H1 (cell line): Measurements from ENCODE around the gene NELFB. TPM values are rescaled to one million over a fixed set of nuclear protein-coding genes. Genes with fewer than 3 reads are reported as not detected.
"Not testable (repeated sequence)": the region's sequence is repeated elsewhere in the genome, so short reads cannot be mapped to it uniquely, and the experiment has no call there.

ENCODE experiments used
- CTCF ChIA-PET: fragments of 300-600 bp; sonication (Branson Sonifier 250); formaldehyde crosslinking; loops from one replicate; lab custom pipeline; 2021; ENCODE audit not compliant: partially characterized antibody; lab: Charles Lee
- POLR2A ChIA-PET: fragments of 300-600 bp; sonication (Branson Sonifier 250); formaldehyde crosslinking; loops from one replicate; lab custom pipeline; 2021; ENCODE audit warnings: inconsistent platforms; ENCODE audit not compliant: partially characterized antibody; lab: Charles Lee
- DNase-seq, 2 experiments: peaks; one replicate each; pipeline versions ENCODE4 v3.0.0 to v3.0.0-alpha.2; 2010 to 2022; ENCODE audit warnings: low spot score in 2 of 2, low read depth in 1 of 2, mixed read lengths in 1 of 2
- FAIRE-seq: peaks from 2 replicates; lab custom pipeline; 2011; peaks lifted over from hg19 to GRCh38; lab: Jason Lieb, UNC
- H2AFZ ChIP-seq: 2 replicates; pipeline ENCODE4 v1.8.1; 2012; ENCODE audit warnings: low read length, inconsistent platforms
- H2AK5ac ChIP-seq: 2 replicates; pipeline ENCODE4 v1.6.1; 2013; ENCODE audit warnings: low read depth, low read length
- H2BK120ac ChIP-seq: replicated peaks from 2 replicates; pipeline ENCODE3; 2013; ENCODE audit warnings: low read depth, low read length, inconsistent platforms
- H2BK12ac ChIP-seq: 2 replicates; pipeline ENCODE4 v1.6.1; 2013; ENCODE audit warnings: low read depth, low read length
- H2BK15ac ChIP-seq: 2 replicates; pipeline ENCODE4 v1.6.1; 2013; ENCODE audit warnings: low read length
- H2BK20ac ChIP-seq: 2 replicates; pipeline ENCODE4 v1.6.1; 2013; ENCODE audit warnings: low read length
- H2BK5ac ChIP-seq: 2 replicates; pipeline ENCODE4 v1.6.1; 2013; ENCODE audit warnings: low read depth, low read length
- H3K14ac ChIP-seq: 2 replicates; pipeline ENCODE4 v1.6.1; 2013; ENCODE audit warnings: inconsistent platforms; ENCODE audit not compliant: insufficient read length
- H3K18ac ChIP-seq: 2 replicates; pipeline ENCODE4 v1.6.1; 2013; ENCODE audit warnings: low read length; ENCODE audit errors: extremely low read depth
- H3K23ac ChIP-seq: 2 replicates; pipeline ENCODE4 v1.6.1; 2013; ENCODE audit warnings: inconsistent platforms; ENCODE audit not compliant: insufficient read length
- H3K23me2 ChIP-seq: 2 replicates; pipeline ENCODE4 v1.6.1; 2013; ENCODE audit warnings: low read depth, low read length
- H3K27ac ChIP-seq: 2 replicates; pipeline ENCODE4 v1.6.1; 2011; ENCODE audit warnings: low read depth, low read length, inconsistent platforms
- H3K27me3 ChIP-seq, 4 experiments: replicated peaks in 1 of 4; 1 replicate in 1 of 4; 2 replicates in 3 of 4; pipeline versions ENCODE4 v1.6.1 to v1.8.1; 2011 to 2013; ENCODE audit warnings: low read length in 3 of 4, mild to moderate bottlenecking in 3 of 4, inconsistent platforms in 2 of 4, mixed read lengths in 2 of 4, moderate library complexity in 1 of 4; ENCODE audit not compliant: control insufficient read depth in 3 of 4, insufficient read depth in 3 of 4; ENCODE audit errors: extremely low read depth in 1 of 4
- H3K36me3 ChIP-seq, 4 experiments: 2 replicates each; pipeline versions ENCODE4 v1.6.1 to v1.8.1; 2011 to 2013; ENCODE audit warnings: mild to moderate bottlenecking in 4 of 4, low read length in 3 of 4, moderate library complexity in 2 of 4, control low read depth in 1 of 4, inconsistent platforms in 1 of 4; ENCODE audit not compliant: insufficient read depth in 4 of 4, control insufficient read depth in 2 of 4
- H3K4ac ChIP-seq: replicated peaks from 2 replicates; pipeline ENCODE3; 2013; ENCODE audit warnings: low read length, low read depth, mixed read lengths, inconsistent platforms; ENCODE audit not compliant: insufficient read length
- H3K4me1 ChIP-seq, 4 experiments: replicated peaks in 1 of 4; 1 replicate in 1 of 4; 2 replicates in 3 of 4; pipeline versions ENCODE4 v1.6.1 to v1.8.1; 2011 to 2013; ENCODE audit warnings: low read length in 3 of 4, inconsistent platforms in 2 of 4, mixed read lengths in 1 of 4; ENCODE audit not compliant: insufficient read depth in 4 of 4, control insufficient read depth in 3 of 4
- H3K4me2 ChIP-seq, 2 experiments: 2 replicates each; pipeline versions ENCODE4 v1.6.1 to v1.8.1; 2011 to 2013; ENCODE audit warnings: low read depth in 2 of 2, low read length in 2 of 2, control low read depth in 1 of 2, inconsistent platforms in 1 of 2, mild to moderate bottlenecking in 1 of 2; ENCODE audit not compliant: insufficient read depth in 1 of 2
- H3K4me3 ChIP-seq, 4 experiments: fragments of 200-600, 300-600 bp in 1 of 4; sonication (generic), shearing (Covaris generic), sonication (Bioruptor Twin) in 1 of 4; 2 replicates each; pipeline versions ENCODE4 v1.5.1 to v1.8.1; 2011 to 2016; ENCODE audit warnings: low read length in 4 of 4, low read depth in 3 of 4, control low read depth in 2 of 4, inconsistent platforms in 2 of 4, mild to moderate bottlenecking in 2 of 4, mixed read lengths in 1 of 4, moderate library complexity in 1 of 4; ENCODE audit not compliant: insufficient read depth in 2 of 4; ENCODE audit errors: extremely low read depth in 1 of 4
- H3K56ac ChIP-seq: replicated peaks from 2 replicates; pipeline ENCODE3; 2013; ENCODE audit warnings: low read depth, mild to moderate bottlenecking, mixed read lengths, low read length, inconsistent platforms; ENCODE audit not compliant: insufficient read length
- H3K79me1 ChIP-seq: 2 replicates; pipeline ENCODE4 v1.6.1; 2013; ENCODE audit warnings: low read depth, low read length, control low read depth
- H3K79me2 ChIP-seq, 2 experiments: 2 replicates each; pipeline versions ENCODE4 v1.6.1 to v1.8.1; 2012 to 2013; ENCODE audit warnings: low read length in 2 of 2, mild to moderate bottlenecking in 2 of 2, inconsistent platforms in 1 of 2; ENCODE audit not compliant: insufficient read depth in 2 of 2, control insufficient read depth in 1 of 2
- H3K9ac ChIP-seq, 4 experiments: replicated peaks in 1 of 4; 1 replicate in 1 of 4; 2 replicates in 3 of 4; pipeline versions ENCODE4 v1.6.1 to v1.8.1; 2011 to 2013; ENCODE audit warnings: low read depth in 3 of 4, low read length in 3 of 4, control low read depth in 2 of 4, mild to moderate bottlenecking in 2 of 4, moderate library complexity in 2 of 4, inconsistent platforms in 1 of 4; ENCODE audit errors: extremely low read depth in 1 of 4
- H3K9me3 ChIP-seq, 2 experiments: 2 replicates each; pipeline versions ENCODE4 v1.6.1 to v1.8.1; 2012 to 2013; ENCODE audit warnings: mild to moderate bottlenecking in 2 of 2, moderate library complexity in 2 of 2, control low read depth in 1 of 2, inconsistent platforms in 1 of 2, low read depth in 1 of 2, low read length in 1 of 2, mixed read lengths in 1 of 2; ENCODE audit not compliant: insufficient read depth in 2 of 2
- H4K20me1 ChIP-seq, 2 experiments: replicated peaks in 1 of 2; 2 replicates each; pipeline versions ENCODE3 to v1.8.1; 2011 to 2013; ENCODE audit warnings: inconsistent platforms in 2 of 2, low read length in 2 of 2, mild to moderate bottlenecking in 1 of 2; ENCODE audit not compliant: insufficient read depth in 2 of 2, control insufficient read depth in 1 of 2
- H4K5ac ChIP-seq: 2 replicates; pipeline ENCODE4 v1.6.1; 2013; ENCODE audit warnings: low read length, low read depth, mixed read lengths, inconsistent platforms; ENCODE audit not compliant: insufficient read length
- H4K8ac ChIP-seq: 2 replicates; pipeline ENCODE4 v1.8.0; 2013; ENCODE audit warnings: mild to moderate bottlenecking, moderate library complexity, low read length, inconsistent platforms; ENCODE audit not compliant: insufficient read depth; ENCODE audit errors: extremely low read depth
- H4K91ac ChIP-seq: replicated peaks from 2 replicates; pipeline ENCODE3; 2013; ENCODE audit warnings: low read length, mixed read lengths, inconsistent platforms; ENCODE audit not compliant: insufficient read length
- CTCF ChIP-seq, 3 experiments: IDR thresholded peaks; 1 replicate in 2 of 3; 2 replicates in 1 of 3; pipeline versions ENCODE4 v1.5.1 to v1.6.1; 2011; ENCODE audit warnings: low read length in 3 of 3, mild to moderate bottlenecking in 3 of 3, inconsistent platforms in 2 of 3, low read depth in 1 of 3, moderate library complexity in 1 of 3; ENCODE audit not compliant: insufficient read depth in 1 of 3; ENCODE audit errors: control extremely low read depth in 1 of 3
- RAD21 ChIP-seq, 2 experiments: IDR thresholded peaks in 1 of 2; conservative IDR thresholded peaks in 1 of 2; 2 replicates each; pipeline ENCODE4 v1.6.1; 2011; ENCODE audit warnings: low read depth in 2 of 2, low read length in 2 of 2, improper control_type of control experiment in 1 of 2, inconsistent platforms in 1 of 2, mild to moderate bottlenecking in 1 of 2, moderate library complexity in 1 of 2
- RFX5 ChIP-seq: IDR thresholded peaks from 2 replicates; pipeline ENCODE4 v1.6.1; 2011; ENCODE audit warnings: low read depth, low read length, improper control_type of control experiment, borderline replicate concordance
- WGBS, 2 experiments: shearing (Covaris generic) in 1 of 2; methylation state at CpG; one replicate each; pipeline versions ENCODE4 v1.1.6 to v1.1.7; 2013 to 2015; ENCODE audit warnings: low lambda C conversion rate in 2 of 2, mixed read lengths in 2 of 2, inconsistent platforms in 1 of 2, low coverage in 1 of 2, missing lambda C conversion rate in 1 of 2; ENCODE audit not compliant: insufficient replicate concordance in 2 of 2, insufficient coverage in 1 of 2, insufficient read length in 1 of 2; ENCODE audit errors: extremely low coverage in 1 of 2, missing lambda C conversion rate in 1 of 2; 5-methylcytosine and 5-hydroxymethylcytosine counted together
- polyA plus RNA-seq, 7 experiments: library from polyadenylated mRNA; depleted of rRNA in 3 of 7; stranded (reverse) in 5 of 7; unstranded in 2 of 7; fragments of >200 nt in 5 of 7; fragments of 200-250 nt in 2 of 7; gene quantifications; 1 replicate in 5 of 7; 2 replicates in 1 of 7; 4 replicates in 1 of 7; pipeline versions ENCODE4 v1.2.1 to v1.2.3, GENCODE V29; 2011 to 2013; ENCODE audit warnings: missing spikeins in 2 of 7, mixed read lengths in 2 of 7
- total RNA-seq: library from RNA; stranded (reverse); fragmentation: NEBNext Ultra II Directional; extraction: Animal tissue kit (Norgen Biotek cat#: 25700); gene quantifications from 2 replicates; pipeline ENCODE4 v1.2.1, GENCODE V29; 2021

The NELFB gene
- total and polyA plus RNA-seq, 2 of the 8 experiments (the other 6 are each of a cell fraction or from before 2014, with no cell fraction given): 57.6 to 78.0 TPM

- not testable (repeated sequence) for H2AFZ ChIP-seq, H3K4me1 ChIP-seq, H3K4me3 ChIP-seq, H3K23ac ChIP-seq, H4K8ac ChIP-seq, H4K20me1 ChIP-seq, H3K9me3 ChIP-seq, H3K14ac ChIP-seq, H3K9ac ChIP-seq, FAIRE-seq, H2AK5ac ChIP-seq, H3K27me3 ChIP-seq, H3K79me1 ChIP-seq, H4K91ac ChIP-seq, H4K5ac ChIP-seq, H3K4me2 ChIP-seq, H3K18ac ChIP-seq, H2BK12ac ChIP-seq, DNase-seq, H2BK120ac ChIP-seq, H3K56ac ChIP-seq, H2BK5ac ChIP-seq, H2BK20ac ChIP-seq, H3K4ac ChIP-seq, H2BK15ac ChIP-seq, H3K27ac ChIP-seq, H3K79me2 ChIP-seq, H3K23me2 ChIP-seq
- POLR2A ChIA-PET: interaction anchor here (0.7 to 69.9 kb wide), 4 partner anchors 5 to 185 kb away, joined by 3 to 1462 read pairs (median 732); partner anchors contain the start of genes CYSRT1, NDOR1, NELFB and RNF208
- TF ChIP-seq CTCF (IDR thresholded peaks at IDR 0.05; ENCODE audit: control extremely low read depth in 1 of 3, insufficient read depth in 1 of 3, low read depth in 1 of 3, low read length in 3 of 3) (peak in 2 of 3 experiments; percentile 18 to 38; a peak in 2 of 4 replicates), RFX5 (peak; percentile 60), RAD21 (IDR thresholded peaks at IDR 0.05 in 1 of 2, conservative IDR thresholded peaks at IDR 0.05 in 1 of 2; ENCODE audit: low read depth in 2 of 2, low read length in 2 of 2) (peak in 1 of 2 experiments; percentile 19; a peak in 2 of 4 replicates)
- 44% methylated on average over 15 of the region's 15 CpGs; no CpG with 5 or more reads in 1 of the 2 experiments for WGBS, 2 experiments
- CTCF ChIA-PET: interaction anchor here (0.8 to 5.3 kb wide), 11 partner anchors 11 to 86 kb away, joined by 3 to 29 read pairs (median 7); partner anchors contain the start of gene TOR4A
- peaks cover 9 to 34% (median 25%) of the 10 kb centered on the region in 4 experiments for H3K36me3 ChIP-seq
Observed at GRCh38 chr9:137262173-137262908, 7.2 kb downstream of the NELFB start.
